ENCODE results near the gene CORO1C. TPM values are rescaled to one million over a fixed set of nuclear protein-coding genes. Genes with fewer than 3 reads are reported as not detected.
A peak's percentile ranks its signal among the peaks of the same experiment; 100 is the strongest.

Gene CORO1C
- polyA plus RNA-seq, 1 of the 3 experiments (the other 2 are of a cell fraction): 150 TPM

GRCh38 chr12:108696996-108697290 is 34.4 kb downstream of the CORO1C start:
- Histone ChIP-seq H3K27me3 (ENCODE audit: insufficient read depth) (no peaks in the 10 kb centered on the region), H3F3A (replicated peaks; ENCODE audit: insufficient read depth) (peaks cover 78% of the 10 kb centered on the region), H3K79me2 (ENCODE audit: insufficient read depth) (peaks cover 100% of the 10 kb centered on the region), H3K4me3 (ENCODE audit: low read depth in 2 of 2, low read length in 1 of 2) (no peak overlapping the region), H3K9me2 (no peaks in the 10 kb centered on the region), H3K9me3 (no peaks in the 10 kb centered on the region), H3K27ac (ENCODE audit: low read depth in 2 of 2, low read length in 1 of 2) (peak overlapping the region; percentile 43 to 99), H2AFZ (ENCODE audit: low read depth) (no peak overlapping the region), H3K4me1 (ENCODE audit: control insufficient read depth in 1 of 2, insufficient read depth in 2 of 2, low read depth in 1 of 2, low read length in 1 of 2) (peaks cover 30 to 68% of the 10 kb centered on the region in 2 experiments), H4K20me1 (ENCODE audit: insufficient read depth) (peaks cover 36% of the 10 kb centered on the region), H3K36me3 (replicated peaks in 1 of 2; ENCODE audit: control insufficient read depth in 1 of 2, insufficient read depth in 2 of 2, low read length in 1 of 2) (peaks cover 46 to 63% of the 10 kb centered on the region in 2 experiments), H3K9ac (peak overlapping the region; percentile 4; the same call in 1 of the 2 replicates), H3K4me2 (peak overlapping the region; percentile 21; the same call in 1 of the 2 replicates)
- WGBS (ENCODE audit: low lambda C conversion rate): 78% methylated on average over 2 of the region's 2 CpGs
- ChIA-PET POLR2A (no interaction called here), CTCF (interaction anchor here (1.5 to 1.8 kb wide), 2 partner anchors 32 to 106 kb away, joined by 5 to 6 read pairs; no protein-coding TSS in a partner anchor)
- TF ChIP-seq ELF1 (IDR thresholded peaks at IDR 0.05) (no peak), MEF2A (IDR thresholded peaks at IDR 0.05; ENCODE audit: borderline replicate concordance, low read depth) (no peak), GATA2 (CRISPR knock-in tag; IDR thresholded peaks at IDR 0.05) (no peak), FOXJ3 (CRISPR knock-in tag; IDR thresholded peaks at IDR 0.05) (no peak), GABPA (IDR thresholded peaks at IDR 0.05; ENCODE audit: low read depth) (no peak), IRF3 (IDR thresholded peaks at IDR 0.05; ENCODE audit: low read depth, low read length) (no peak), CHD2 (IDR thresholded peaks at IDR 0.05; ENCODE audit: low read length, partially characterized antibody) (no peak), NFIC (IDR thresholded peaks at IDR 0.05; ENCODE audit: borderline replicate concordance) (no peak)
- no peak for DNase-seq

GRCh38 chr12:108696111-108696995 is 35.0 kb downstream of the CORO1C start:
- H3K4me1 ChIP-seq (ENCODE audit: control insufficient read depth in 1 of 2, insufficient read depth in 2 of 2, low read depth in 1 of 2, low read length in 1 of 2): peaks cover 28 to 64% of the 10 kb centered on the region in 2 experiments
- H3K79me2 ChIP-seq (ENCODE audit: insufficient read depth): peaks cover 94% of the 10 kb centered on the region
- WGBS (ENCODE audit: low lambda C conversion rate): 73% methylated on average over 9 of the region's 9 CpGs
- no peaks in the 10 kb centered on the region for H3K9me2 ChIP-seq
- DNase-seq: no peak
- H3F3A ChIP-seq (replicated peaks; ENCODE audit: insufficient read depth): peaks cover 80% of the 10 kb centered on the region
- ChIA-PET POLR2A (interaction anchor here (0.6 kb wide), 1 partner anchor 12 kb away, joined by 3 read pairs; no protein-coding TSS in a partner anchor), CTCF (interaction anchor here (0.6 to 1.8 kb wide), 5 partner anchors 30 to 128 kb away, joined by 3 to 6 read pairs (median 3); no protein-coding TSS in a partner anchor)
- no peak overlapping the region for H3K4me3 ChIP-seq (ENCODE audit: low read depth in 2 of 2, low read length in 1 of 2)
- H2AFZ ChIP-seq (ENCODE audit: low read depth): no peak overlapping the region
- H3K27me3 ChIP-seq (ENCODE audit: insufficient read depth): no peaks in the 10 kb centered on the region
- H3K9ac ChIP-seq: peak overlapping the region; percentile 4; the same call in 1 of the 2 replicates
- peak in 1 of 2 experiments; percentile 22; a peak in 1 of 4 replicates for TF ChIP-seq EP300 (IDR thresholded peaks at IDR 0.05; ENCODE audit: borderline replicate concordance in 1 of 2, low read depth in 1 of 2, low read length in 1 of 2)
- peak; percentile 17; the same call in 1 of the 2 replicates for TF ChIP-seq MAX (IDR thresholded peaks at IDR 0.05; ENCODE audit: low read depth)
- peak; percentile 17; the same call in 1 of the 2 replicates for TF ChIP-seq MXI1 (IDR thresholded peaks at IDR 0.05; ENCODE audit: low read depth, low read length)
- TF ChIP-seq PBX3 (IDR thresholded peaks at IDR 0.05): peak; percentile 76
- TF ChIP-seq TEAD4 (IDR thresholded peaks at IDR 0.05; ENCODE audit: borderline replicate concordance, insufficient read depth): no peak
- TF ChIP-seq FOSL2 (IDR thresholded peaks at IDR 0.05; ENCODE audit: borderline replicate concordance, low read depth): peak; percentile 32; the same call in 1 of the 2 replicates
- peak; percentile 53; the same call in 1 of the 2 replicates for TF ChIP-seq POLR2AphosphoS5 (IDR thresholded peaks at IDR 0.05; ENCODE audit: low read depth, low read length)
- TF ChIP-seq SIN3A (IDR thresholded peaks at IDR 0.05; ENCODE audit: borderline replicate concordance, low read depth, low read length): no peak
- TF ChIP-seq TCF12 (IDR thresholded peaks at IDR 0.05): peak; percentile 73; the same call in 1 of the 2 replicates
- TF ChIP-seq NFIC (IDR thresholded peaks at IDR 0.05; ENCODE audit: borderline replicate concordance): peak; percentile 72
- TF ChIP-seq CTCF (IDR thresholded peaks at IDR 0.05): no peak
- 0 out of 2 replicates have a peak, but pooled peaks have one; percentile 2 for TF ChIP-seq JUND (IDR thresholded peaks at IDR 0.05)
- TF ChIP-seq CHD2 (IDR thresholded peaks at IDR 0.05; ENCODE audit: low read length, partially characterized antibody): no peak
- H3K36me3 ChIP-seq (replicated peaks in 1 of 2; ENCODE audit: control insufficient read depth in 1 of 2, insufficient read depth in 2 of 2, low read length in 1 of 2): peaks cover 46 to 63% of the 10 kb centered on the region in 2 experiments
- peaks cover 30% of the 10 kb centered on the region for H4K20me1 ChIP-seq (ENCODE audit: insufficient read depth)
- peak overlapping the region; percentile 21; the same call in 1 of the 2 replicates for H3K4me2 ChIP-seq
- H3K9me3 ChIP-seq: no peaks in the 10 kb centered on the region
- H3K27ac ChIP-seq (ENCODE audit: low read depth in 2 of 2, low read length in 1 of 2): peak overlapping the region; percentile 43 to 99
